T-cell (primary cell): ENCODE data around the gene TPP2. TPM values are rescaled to one million over a fixed set of nuclear protein-coding genes. Genes with fewer than 3 reads are reported as not detected.

Source experiments
- ATAC-seq, 4 experiments: fragments of 200-7000 bp in 3 of 4; fragments of 150-1000 bp in 1 of 4; cut with Tn5 transposase; replicated peaks in 1 of 4; 1 replicate in 3 of 4; 2 replicates in 1 of 4; pipeline ENCODE4 v1.10.0; 2021; ENCODE audit warnings: moderate library complexity in 3 of 4, mild to moderate bottlenecking in 2 of 4, moderate number of reproducible peaks in 1 of 4
- CTCF ChIA-PET, 2 donors: fragments of 300-600 bp; sonication (Branson Sonifier 250); formaldehyde crosslinking; loops; one replicate each; lab custom pipeline; 2022; ENCODE audit warnings: antibody characterized with exemption in 2 of 2; lab: Charles Lee
- POLR2A ChIA-PET, 2 donors: fragments of 300-600 bp; sonication (Branson Sonifier 250); formaldehyde crosslinking; loops; one replicate each; lab custom pipeline; 2022; ENCODE audit warnings: antibody characterized with exemption in 2 of 2; lab: Charles Lee
- DNase-seq, 35 experiments: peaks; one replicate each; pipeline versions ENCODE4 v3.0.0 to v3.0.0-alpha.2; 2013 to 2023
- H3K27ac ChIP-seq: one replicate; pipeline ENCODE4 v1.5.1; 2013; ENCODE audit warnings: low read length
- H3K27me3 ChIP-seq, 2 experiments: replicated peaks in 1 of 2; 1 replicate in 1 of 2; 2 replicates in 1 of 2; pipeline versions ENCODE4 v1.6.1 to v1.7.0; 2013; ENCODE audit warnings: low read length in 1 of 2, mixed read lengths in 1 of 2; ENCODE audit not compliant: control insufficient read depth in 2 of 2, insufficient read depth in 2 of 2; ENCODE audit errors: extremely low read depth in 1 of 2
- H3K36me3 ChIP-seq, 2 donors: 1 replicate in 1 of 2; 2 replicates in 1 of 2; pipeline versions ENCODE4 v1.6.1 to v1.7.0; 2013; ENCODE audit warnings: low read length in 1 of 2; ENCODE audit not compliant: control insufficient read depth in 2 of 2, insufficient read depth in 1 of 2; ENCODE audit errors: extremely low read depth in 1 of 2
- H3K4me1 ChIP-seq, 2 experiments: 1 replicate in 1 of 2; 2 replicates in 1 of 2; pipeline versions ENCODE4 v1.6.1 to v1.7.0; 2013; ENCODE audit warnings: low read length in 2 of 2, mixed read lengths in 1 of 2; ENCODE audit not compliant: insufficient read depth in 2 of 2, control insufficient read depth in 1 of 2; ENCODE audit errors: extremely low read depth in 1 of 2
- H3K4me3 ChIP-seq, 2 donors: 1 replicate in 1 of 2; 2 replicates in 1 of 2; pipeline versions ENCODE4 v1.5.1 to v1.7.0; 2013; ENCODE audit warnings: mild to moderate bottlenecking in 2 of 2, low read length in 1 of 2, moderate library complexity in 1 of 2; ENCODE audit not compliant: control insufficient read depth in 1 of 2; ENCODE audit errors: extremely low read depth in 1 of 2
- H3K9me3 ChIP-seq: 2 replicates; pipeline ENCODE4 v1.7.0; 2013
- H3K27ac Mint-ChIP-seq, 2 donors: one replicate each; pipeline ENCODE4 v1.8.0; 2020 to 2021; ENCODE audit warnings: mild to moderate bottlenecking in 2 of 2, mixed read lengths in 2 of 2
- H3K27me3 Mint-ChIP-seq, 2 donors: one replicate each; pipeline ENCODE4 v1.8.0; 2021 to 2022; ENCODE audit warnings: mixed read lengths in 2 of 2
- H3K36me3 Mint-ChIP-seq: one replicate; pipeline ENCODE4 v1.8.0; 2021; ENCODE audit warnings: mixed read lengths
- H3K4me1 Mint-ChIP-seq, 3 donors: one replicate each; pipeline ENCODE4 v1.8.0; 2020 to 2022; ENCODE audit warnings: mixed read lengths in 3 of 3, mild to moderate bottlenecking in 1 of 3
- H3K4me3 Mint-ChIP-seq, 3 donors: one replicate each; pipeline ENCODE4 v1.8.0; 2020 to 2022; ENCODE audit warnings: mild to moderate bottlenecking in 3 of 3, mixed read lengths in 3 of 3, moderate library complexity in 3 of 3
- H3K9me3 Mint-ChIP-seq, 3 donors: one replicate each; pipeline ENCODE4 v1.8.0; 2020 to 2022; ENCODE audit warnings: mixed read lengths in 3 of 3
- WGBS: methylation state at CpG from one replicate; pipeline ENCODE4 v1.1.5; 2013; ENCODE audit warnings: missing lambda C conversion rate; ENCODE audit not compliant: insufficient coverage; 5-methylcytosine and 5-hydroxymethylcytosine counted together
- total RNA-seq, 35 experiments: library from RNA in 6 of 35; stranded (reverse) in 6 of 35; fragments of 120-200 nt in 1 of 35; gene quantifications; one replicate each; pipeline versions ENCODE4 v1.2.1 to v1.2.4 and lab custom pipeline; 2013 to 2026

The TPP2 gene
- total RNA-seq, 5 donors from 2014 or later (not counting 1 experiment from before 2014, with no cell fraction given): 111 to 135 (median 115) TPM

- H3K36me3 Mint-ChIP-seq: no peaks in the 10 kb centered on the region
- H3K4me1 Mint-ChIP-seq: no peaks in the 10 kb centered on the region
- H3K27me3 Mint-ChIP-seq: peaks cover 25 to 36% of the 10 kb centered on the region in 2 donors
- DNase-seq (no peak), ATAC-seq (no peak)
- POLR2A ChIA-PET: no interaction called here
- no peak overlapping the region for H3K27ac Mint-ChIP-seq
- CTCF ChIA-PET: no interaction called here
- 90% methylated on average over 2 of the region's 8 CpGs for WGBS
- no peak overlapping the region for H3K27ac ChIP-seq
- H3K4me3 Mint-ChIP-seq: no peak overlapping the region
- no peaks in the 10 kb centered on the region for H3K9me3 ChIP-seq
- H3K36me3 ChIP-seq: no peaks in the 10 kb centered on the region
- no peak overlapping the region for H3K4me3 ChIP-seq
- H3K9me3 Mint-ChIP-seq: peaks cover 6 to 11% (median 9%) of the 10 kb centered on the region in 3 donors
- no peaks in the 10 kb centered on the region for H3K4me1 ChIP-seq
- peaks cover 0 to 17% of the 10 kb centered on the region in 2 experiments for H3K27me3 ChIP-seq
Observed at GRCh38 chr13:102697929-102698648, 101.3 kb downstream of the TPP2 start.

- H3K27ac Mint-ChIP-seq: no peak overlapping the region
- no peak overlapping the region for H3K4me3 Mint-ChIP-seq
- POLR2A ChIA-PET: no interaction called here
- peaks cover 0 to 14% of the 10 kb centered on the region in 2 experiments for H3K27me3 ChIP-seq
- no peak overlapping the region for H3K4me3 ChIP-seq
- CTCF ChIA-PET: no interaction called here
- H3K9me3 ChIP-seq: no peaks in the 10 kb centered on the region
- WGBS: 93% methylated on average over 2 of the region's 2 CpGs
- DNase-seq (no peak), ATAC-seq (no peak)
- no peaks in the 10 kb centered on the region for H3K36me3 ChIP-seq
- peaks cover 21 to 32% of the 10 kb centered on the region in 2 donors for H3K27me3 Mint-ChIP-seq
- no peak overlapping the region for H3K27ac ChIP-seq
- H3K36me3 Mint-ChIP-seq: no peaks in the 10 kb centered on the region
- H3K9me3 Mint-ChIP-seq: peaks cover 6 to 11% (median 9%) of the 10 kb centered on the region in 3 donors
- no peaks in the 10 kb centered on the region for H3K4me1 ChIP-seq
- H3K4me1 Mint-ChIP-seq: no peaks in the 10 kb centered on the region
Observed at GRCh38 chr13:102698649-102698980, 101.8 kb downstream of the TPP2 start.

- H3K9me3 ChIP-seq: no peaks in the 10 kb centered on the region
- ChIA-PET POLR2A (no interaction called here), CTCF (no interaction called here)
- Mint-ChIP-seq H3K9me3 (peaks cover 6 to 11% (median 9%) of the 10 kb centered on the region in 3 donors), H3K4me3 (no peak overlapping the region), H3K27ac (no peak overlapping the region), H3K27me3 (peaks cover 17 to 31% of the 10 kb centered on the region in 2 donors), H3K36me3 (no peaks in the 10 kb centered on the region), H3K4me1 (no peaks in the 10 kb centered on the region)
- H3K27me3 ChIP-seq: peaks cover 0 to 14% of the 10 kb centered on the region in 2 experiments
- H3K27ac ChIP-seq: no peak overlapping the region
- no peaks in the 10 kb centered on the region for H3K36me3 ChIP-seq
- H3K4me1 ChIP-seq: no peaks in the 10 kb centered on the region
- 57% methylated on average over 1 of the region's 3 CpGs for WGBS
- DNase-seq (no peak), ATAC-seq (no peak)
- no peak overlapping the region for H3K4me3 ChIP-seq
Observed at GRCh38 chr13:102699504-102699903, 102.7 kb downstream of the TPP2 start.

GRCh38 chr13:102700088-102701031 lies 103.6 kb downstream of the TPP2 start:
- no peaks in the 10 kb centered on the region for H3K4me1 Mint-ChIP-seq
- peaks cover 0 to 11% of the 10 kb centered on the region in 2 experiments for H3K27me3 ChIP-seq
- H3K9me3 Mint-ChIP-seq: peaks cover 6 to 11% (median 9%) of the 10 kb centered on the region in 3 donors
- H3K36me3 ChIP-seq: no peaks in the 10 kb centered on the region
- POLR2A ChIA-PET: no interaction called here
- ATAC-seq (no peak), DNase-seq (no peak)
- CTCF ChIA-PET: no interaction called here
- H3K27me3 Mint-ChIP-seq: peaks cover 11 to 24% of the 10 kb centered on the region in 2 donors
- WGBS: 89% methylated on average over 5 of the region's 14 CpGs
- no peak overlapping the region for H3K4me3 ChIP-seq
- H3K27ac ChIP-seq: no peak overlapping the region
- H3K36me3 Mint-ChIP-seq: no peaks in the 10 kb centered on the region
- H3K4me3 Mint-ChIP-seq: no peak overlapping the region
- no peak overlapping the region for H3K27ac Mint-ChIP-seq
- H3K9me3 ChIP-seq: no peaks in the 10 kb centered on the region
- no peaks in the 10 kb centered on the region for H3K4me1 ChIP-seq

GRCh38 chr13:102701331-102701730 lies 104.5 kb downstream of the TPP2 start:
- DNase-seq (no peak), ATAC-seq (no peak)
- POLR2A ChIA-PET: no interaction called here
- no peak overlapping the region for H3K4me3 ChIP-seq
- Mint-ChIP-seq H3K4me1 (no peaks in the 10 kb centered on the region), H3K9me3 (peaks cover 6 to 11% (median 9%) of the 10 kb centered on the region in 3 donors), H3K27ac (no peak overlapping the region), H3K36me3 (no peaks in the 10 kb centered on the region), H3K4me3 (no peak overlapping the region), H3K27me3 (peaks cover 8 to 18% of the 10 kb centered on the region in 2 donors)
- no peak overlapping the region for H3K27ac ChIP-seq
- H3K4me1 ChIP-seq: no peaks in the 10 kb centered on the region
- peaks cover 0 to 11% of the 10 kb centered on the region in 2 experiments for H3K27me3 ChIP-seq
- WGBS: no CpG with 5 or more reads among the region's 5 CpGs
- CTCF ChIA-PET: no interaction called here
- no peaks in the 10 kb centered on the region for H3K9me3 ChIP-seq
- no peaks in the 10 kb centered on the region for H3K36me3 ChIP-seq

- 71% methylated on average over 7 of the region's 8 CpGs for WGBS
- Mint-ChIP-seq H3K4me1 (no peaks in the 10 kb centered on the region), H3K4me3 (no peak overlapping the region), H3K36me3 (no peaks in the 10 kb centered on the region), H3K27ac (no peak overlapping the region), H3K27me3 (peaks cover 6 to 14% of the 10 kb centered on the region in 2 donors), H3K9me3 (peaks cover 6 to 11% (median 9%) of the 10 kb centered on the region in 3 donors)
- DNase-seq (no peak), ATAC-seq (no peak)
- Histone ChIP-seq H3K9me3 (no peaks in the 10 kb centered on the region), H3K4me1 (no peaks in the 10 kb centered on the region), H3K27me3 (no peaks in the 10 kb centered on the region), H3K36me3 (no peaks in the 10 kb centered on the region), H3K4me3 (no peak overlapping the region), H3K27ac (no peak overlapping the region)
- ChIA-PET POLR2A (no interaction called here), CTCF (no interaction called here)
Observed at GRCh38 chr13:102702965-102703725, 106.4 kb downstream of the TPP2 start.
